Fibroblast of lung (primary cell): Measurements from ENCODE around the gene SP4. TPM values are rescaled to one million over a fixed set of nuclear protein-coding genes. Genes with fewer than 3 reads are reported as not detected.

Source experiments
- DNase-seq, 2 donors: peaks; one replicate each; pipeline versions ENCODE4 v3.0.0 to v3.0.0-alpha.2; 2010; ENCODE audit warnings: low read depth in 2 of 2
- H2AFZ ChIP-seq: 2 replicates; pipeline ENCODE4 v1.5.1; 2012; ENCODE audit warnings: low read length, control low read depth, inconsistent platforms
- H3K27ac ChIP-seq: 2 replicates; pipeline ENCODE4 v1.5.1; 2011; ENCODE audit warnings: low read length, control low read depth; ENCODE audit not compliant: insufficient read depth
- H3K27me3 ChIP-seq: 2 replicates; pipeline ENCODE4 v1.5.1; 2011; ENCODE audit warnings: mild to moderate bottlenecking, low read length; ENCODE audit not compliant: control insufficient read depth, insufficient read depth
- H3K36me3 ChIP-seq: 2 replicates; pipeline ENCODE4 v1.5.1; 2011; ENCODE audit warnings: low read length; ENCODE audit not compliant: control insufficient read depth, insufficient read depth
- H3K4me1 ChIP-seq: 2 replicates; pipeline ENCODE4 v1.5.1; 2011; ENCODE audit warnings: low read length; ENCODE audit not compliant: control insufficient read depth, insufficient read depth; ENCODE audit errors: extremely low read depth
- H3K4me2 ChIP-seq: 2 replicates; pipeline ENCODE4 v1.5.1; 2011; ENCODE audit warnings: low read length, control low read depth; ENCODE audit not compliant: insufficient read depth; ENCODE audit errors: extremely low read depth
- H3K4me3 ChIP-seq, 4 experiments: fragments of 200-600 bp in 1 of 4; sonication (generic) in 1 of 4; replicated peaks in 1 of 4; 2 replicates each; pipeline ENCODE4 v1.5.1; 2011 to 2016; ENCODE audit warnings: low read length in 4 of 4, low read depth in 3 of 4, mild to moderate bottlenecking in 3 of 4, control low read depth in 2 of 4, inconsistent platforms in 1 of 4, mixed read lengths in 1 of 4; ENCODE audit not compliant: insufficient read depth in 1 of 4; ENCODE audit errors: control extremely low read depth in 1 of 4
- H3K79me2 ChIP-seq: 2 replicates; pipeline ENCODE4 v1.5.1; 2012; ENCODE audit warnings: mild to moderate bottlenecking, low read length, inconsistent platforms; ENCODE audit not compliant: control insufficient read depth, insufficient read depth
- H3K9ac ChIP-seq: 2 replicates; pipeline ENCODE4 v1.5.1; 2011; ENCODE audit warnings: mild to moderate bottlenecking, low read length, control low read depth; ENCODE audit not compliant: insufficient read depth
- H3K9me3 ChIP-seq: 2 replicates; pipeline ENCODE4 v1.5.1; 2012; ENCODE audit warnings: low read depth, low read length; ENCODE audit not compliant: control insufficient read depth, insufficient read depth
- H4K20me1 ChIP-seq: 2 replicates; pipeline ENCODE4 v1.5.1; 2011; ENCODE audit warnings: low read length; ENCODE audit not compliant: control insufficient read depth, insufficient read depth; ENCODE audit errors: extremely low read depth
- CTCF ChIP-seq, 2 donors: IDR thresholded peaks in 1 of 2; conservative IDR thresholded peaks in 1 of 2; 1 replicate in 1 of 2; 2 replicates in 1 of 2; pipeline ENCODE4 v1.5.1; 2011 to 2012; ENCODE audit warnings: low read length in 2 of 2, control low read depth in 1 of 2, inconsistent platforms in 1 of 2, low read depth in 1 of 2, mild to moderate bottlenecking in 1 of 2
- EZH2 ChIP-seq: IDR thresholded peaks from 2 replicates; pipeline ENCODE4 v1.5.1; 2012; ENCODE audit warnings: low read length, control low read depth, mild to moderate bottlenecking; ENCODE audit errors: missing control alignments
- polyA plus RNA-seq, 2 donors: library from polyadenylated mRNA; depleted of rRNA in 1 of 2; stranded (reverse) in 1 of 2; unstranded in 1 of 2; fragments of >200 nt; gene quantifications; 2 replicates each; pipeline ENCODE4 v1.2.1, GENCODE V29; 2011 to 2012; ENCODE audit warnings: missing spikeins in 1 of 2
- total RNA-seq: library from RNA; depleted of rRNA; stranded (reverse); fragments of >200 nt; gene quantifications from 2 replicates; pipeline ENCODE4 v1.2.1, GENCODE V29; 2014

The SP4 gene
- total and polyA plus RNA-seq, 2 donors (not counting 1 experiment from before 2014, with no cell fraction given), result 2.9 to 8.8 TPM

- no peaks in the 10 kb centered on the region for H3K9me3 ChIP-seq
- no peaks in the 10 kb centered on the region for H3K79me2 ChIP-seq
- H3K4me3 ChIP-seq, result no peak overlapping the region
- peaks cover 2% of the 10 kb centered on the region for H3K4me1 ChIP-seq
- H4K20me1 ChIP-seq, result no peaks in the 10 kb centered on the region
- no peak overlapping the region for H3K9ac ChIP-seq
- no peak overlapping the region for H3K27ac ChIP-seq
- H2AFZ ChIP-seq, result no peak overlapping the region
- H3K36me3 ChIP-seq, result no peaks in the 10 kb centered on the region
- no peak for DNase-seq
- no peak overlapping the region for H3K4me2 ChIP-seq
- TF ChIP-seq CTCF (conservative IDR thresholded peaks at IDR 0.05 in 1 of 2, IDR thresholded peaks at IDR 0.05 in 1 of 2; ENCODE audit: low read depth in 1 of 2, low read length in 2 of 2) (no peak), EZH2 (no peak)
- H3K27me3 ChIP-seq, result peaks cover 2% of the 10 kb centered on the region
These were observed 111.1 kb downstream of the SP4 start for GRCh38 chr7:21538936-21539495.

GRCh38 chr7:21542891-21543527 lies 115.1 kb downstream of the SP4 start, which contains the start of gene DNAH11:
Gene DNAH11, plus strand, starts transcription at chr7:21543039. Its CDS starts 207 bp downstream, at chr7:21543246.
- Histone ChIP-seq H3K9me3 (no peaks in the 10 kb centered on the region), H3K36me3 (no peaks in the 10 kb centered on the region), H4K20me1 (no peaks in the 10 kb centered on the region), H3K4me2 (peak within 1 kb of the TSS; percentile 79), H3K27ac (no peak within 1 kb of the TSS), H3K4me1 (peaks cover 2% of the 10 kb centered on the region), H2AFZ (peak within 1 kb of the TSS; percentile 61), H3K9ac (no peak within 1 kb of the TSS), H3K4me3 (peak within 1 kb of the TSS; percentile 37 to 53 (median 46)), H3K79me2 (no peaks in the 10 kb centered on the region), H3K27me3 (peaks cover 2% of the 10 kb centered on the region)
- DNase-seq, result peak; percentile 34 to 35
- no peak for TF ChIP-seq CTCF (conservative IDR thresholded peaks at IDR 0.05 in 1 of 2, IDR thresholded peaks at IDR 0.05 in 1 of 2; ENCODE audit: low read depth in 1 of 2, low read length in 2 of 2)
- no peak for TF ChIP-seq EZH2

GRCh38 chr7:21543528-21544302 lies 115.8 kb downstream of the SP4 start:
- TF ChIP-seq CTCF (conservative IDR thresholded peaks at IDR 0.05 in 1 of 2, IDR thresholded peaks at IDR 0.05 in 1 of 2; ENCODE audit: low read depth in 1 of 2, low read length in 2 of 2) (no peak), EZH2 (no peak)
- Histone ChIP-seq H3K4me3 (peak overlapping the region; percentile 37 to 53 (median 46)), H3K9ac (no peak overlapping the region), H3K4me2 (peak overlapping the region; percentile 79), H4K20me1 (no peaks in the 10 kb centered on the region), H3K27me3 (peaks cover 2% of the 10 kb centered on the region), H2AFZ (peak overlapping the region; percentile 61), H3K79me2 (no peaks in the 10 kb centered on the region), H3K4me1 (peaks cover 2% of the 10 kb centered on the region), H3K36me3 (no peaks in the 10 kb centered on the region), H3K27ac (no peak overlapping the region), H3K9me3 (no peaks in the 10 kb centered on the region)
- peak; percentile 2 to 31 for DNase-seq
